HCT116 (cell line): ENCODE data around the gene CD96. TPM values are rescaled to one million over a fixed set of nuclear protein-coding genes. Genes with fewer than 3 reads are reported as not detected.

Source experiments
- ATAC-seq: fragments of 200-7000 bp; cut with Tn5 transposase; 2 replicates; pipeline ENCODE4 v1.9.1; 2020; ENCODE audit warnings: mild to moderate bottlenecking, moderate library complexity
- BruUV-seq: library from RNA; stranded (reverse); fragments of 400-500 nt; replicated peaks from 2 replicates; lab custom pipeline; 2021; lab: Mats Ljungman, UMichigan
- CTCF ChIA-PET: fragments of 300-600 bp; sonication (Branson Sonifier 250); formaldehyde crosslinking; loops from one replicate; lab custom pipeline; 2021; ENCODE audit warnings: antibody characterized with exemption; lab: Charles Lee
- POLR2A ChIA-PET: fragments of 300-600, 350-600 bp; sonication (Branson Sonifier 250); formaldehyde crosslinking; loops from one replicate; lab custom pipeline; 2021; ENCODE audit warnings: antibody characterized with exemption; lab: Charles Lee
- RAD21 ChIA-PET, 2 experiments: fragments of 300-600 bp; sonication (Branson Sonifier 250); formaldehyde crosslinking; loops; one replicate each; lab custom pipeline; 2023; ENCODE audit warnings: low total read pairs in 2 of 2; ENCODE audit not compliant: uncharacterized antibody in 2 of 2, unreplicated experiment in 2 of 2, low non-redundant PET in 1 of 2; lab: Charles Lee
- DNase-seq: peaks from one replicate; pipeline ENCODE4 v3.0.0-alpha.2; 2010; ENCODE audit warnings: low read depth, low spot score
- H2AFZ ChIP-seq: fragments of 200-600 bp; shearing (Covaris generic), sonication (generic); 2 replicates; pipeline ENCODE4 v1.6.1; 2017; ENCODE audit warnings: low read depth, mixed run types, mixed read lengths, antibody characterized with exemption, low read length; ENCODE audit not compliant: poor library complexity, severe bottlenecking
- H3K27ac ChIP-seq: 2 replicates; pipeline ENCODE4 v1.5.1; 2012; ENCODE audit warnings: low read depth, low read length
- H3K27me3 ChIP-seq: fragments of 200-600 bp; sonication (generic); 2 replicates; pipeline ENCODE4 v1.6.1; 2016; ENCODE audit warnings: mixed run types, low read length, mixed read lengths; ENCODE audit not compliant: insufficient read depth
- H3K36me3 ChIP-seq, 2 experiments: fragments of 200-500 bp in 1 of 2; fragments of 200-600 bp in 1 of 2; sonication (Bioruptor generic) in 1 of 2; sonication (generic) in 1 of 2; 2 replicates each; pipeline versions ENCODE4 v1.5.1 to v1.6.1; 2014 to 2016; ENCODE audit warnings: low read length in 2 of 2, inconsistent platforms in 1 of 2, mixed read lengths in 1 of 2, mixed run types in 1 of 2; ENCODE audit not compliant: insufficient read depth in 2 of 2, control insufficient read depth in 1 of 2
- H3K4me1 ChIP-seq, 2 experiments: fragments of 200-600 bp in 1 of 2; sonication (generic) in 1 of 2; 2 replicates each; pipeline versions ENCODE4 v1.5.1 to v1.6.1; 2012 to 2017; ENCODE audit warnings: low read length in 2 of 2, inconsistent platforms in 1 of 2, mild to moderate bottlenecking in 1 of 2, mixed read lengths in 1 of 2, mixed run types in 1 of 2, moderate library complexity in 1 of 2; ENCODE audit not compliant: insufficient read depth in 2 of 2, control insufficient read depth in 1 of 2
- H3K4me2 ChIP-seq: fragments of 200-600 bp; sonication (generic); 2 replicates; pipeline ENCODE4 v1.6.1; 2017; ENCODE audit warnings: mixed run types, low read length, mixed read lengths
- H3K4me3 ChIP-seq, 2 experiments: fragments of 200-600 bp in 1 of 2; sonication (generic) in 1 of 2; replicated peaks in 1 of 2; 2 replicates each; pipeline ENCODE4 v1.5.1; 2011 to 2016; ENCODE audit warnings: low read length in 2 of 2, control low read depth in 1 of 2, low read depth in 1 of 2, mild to moderate bottlenecking in 1 of 2, mixed read lengths in 1 of 2, mixed run types in 1 of 2
- H3K79me2 ChIP-seq: fragments of 200-600 bp; sonication (generic); 2 replicates; pipeline ENCODE4 v1.6.1; 2017; ENCODE audit warnings: mild to moderate bottlenecking, mixed run types, low read length, moderate library complexity, mixed read lengths; ENCODE audit not compliant: insufficient read depth
- H3K9ac ChIP-seq: fragments of 200-600 bp; sonication (generic); 2 replicates; pipeline ENCODE4 v1.6.1; 2016; ENCODE audit warnings: low read length, mixed read lengths
- H3K9me2 ChIP-seq: fragments of 200-600 bp; sonication (generic), shearing (Covaris generic); 2 replicates; pipeline ENCODE4 v1.6.1; 2017; ENCODE audit warnings: mixed run types, mild to moderate bottlenecking, moderate library complexity; ENCODE audit not compliant: insufficient read depth
- H3K9me3 ChIP-seq, 2 experiments: fragments of 200-500 bp in 1 of 2; fragments of 200-600 bp in 1 of 2; sonication (Bioruptor generic) in 1 of 2; sonication (generic) in 1 of 2; 2 replicates each; pipeline ENCODE4 v1.6.1; 2014 to 2017; ENCODE audit warnings: low read length in 2 of 2, mixed read lengths in 2 of 2, inconsistent platforms in 1 of 2, low read depth in 1 of 2, mild to moderate bottlenecking in 1 of 2, mixed run types in 1 of 2, moderate library complexity in 1 of 2; ENCODE audit not compliant: control insufficient read depth in 1 of 2, insufficient read depth in 1 of 2
- H4K20me1 ChIP-seq: fragments of 200-600 bp; sonication (generic), shearing (Covaris generic); 2 replicates; pipeline ENCODE4 v1.6.1; 2017; ENCODE audit warnings: mixed run types, mild to moderate bottlenecking, moderate library complexity; ENCODE audit not compliant: insufficient read depth
- CBX3 ChIP-seq: IDR thresholded peaks from 2 replicates; pipeline ENCODE4 v1.6.1; 2012; ENCODE audit warnings: low read depth
- CEBPB ChIP-seq: IDR thresholded peaks from 2 replicates; pipeline ENCODE4 v1.6.1; 2012; ENCODE audit warnings: low read depth
- CTCF ChIP-seq, 3 experiments: fragments of 200-600 bp in 1 of 3; sonication (generic) in 1 of 3; IDR thresholded peaks in 2 of 3; conservative IDR thresholded peaks in 1 of 3; 2 replicates each; pipeline ENCODE4 v1.5.1; 2012 to 2017; ENCODE audit warnings: low read depth in 2 of 3, low read length in 2 of 3, antibody characterized with exemption in 1 of 3, borderline replicate concordance in 1 of 3, control low read depth in 1 of 3, mild to moderate bottlenecking in 1 of 3, mixed read lengths in 1 of 3, mixed run types in 1 of 3, moderate library complexity in 1 of 3; ENCODE audit not compliant: insufficient read depth in 1 of 3
- EGR1 ChIP-seq: IDR thresholded peaks from 2 replicates; pipeline ENCODE4 v1.6.1; 2012; ENCODE audit warnings: low read depth
- ELF1 ChIP-seq: IDR thresholded peaks from 2 replicates; pipeline ENCODE4 v1.6.1; 2012; ENCODE audit warnings: low read depth, borderline replicate concordance
- EZH2 ChIP-seq: fragments of 200-600 bp; sonication (generic); IDR thresholded peaks from 2 replicates; pipeline ENCODE4 v1.6.1; 2017; ENCODE audit warnings: antibody characterized with exemption, mixed run types
- EZH2phosphoT487 ChIP-seq: fragments of 200-600 bp; IDR thresholded peaks from 2 replicates; pipeline ENCODE4 v1.6.1; 2018; ENCODE audit warnings: antibody characterized with exemption, borderline replicate concordance
- POLR2A ChIP-seq: IDR thresholded peaks from 2 replicates; pipeline ENCODE4 v1.7.0; 2011; ENCODE audit warnings: borderline replicate concordance; ENCODE audit not compliant: insufficient read depth, insufficient read length; ENCODE audit errors: extremely low read depth
- POLR2AphosphoS5 ChIP-seq: IDR thresholded peaks from 2 replicates; pipeline ENCODE4 v1.6.1; 2011; ENCODE audit warnings: mild to moderate bottlenecking, low read depth, low read length, moderate library complexity
- RAD21 ChIP-seq: IDR thresholded peaks from 2 replicates; pipeline ENCODE4 v1.6.1; 2012; ENCODE audit warnings: low read depth, mild to moderate bottlenecking
- SIN3A ChIP-seq: IDR thresholded peaks from 2 replicates; pipeline ENCODE4 v1.6.1; 2012; ENCODE audit warnings: low read depth
- SRF ChIP-seq: IDR thresholded peaks from 2 replicates; pipeline ENCODE4 v1.6.1; 2012; ENCODE audit warnings: low read depth
- TCF7L2 ChIP-seq: IDR thresholded peaks from 2 replicates; pipeline ENCODE4 v1.7.0; 2011; ENCODE audit warnings: borderline replicate concordance, inconsistent platforms; ENCODE audit not compliant: insufficient read depth, insufficient read length; ENCODE audit errors: extremely low read depth
- intact Hi-C: fragments of 100-400 bp; cut with micrococcal nuclease; formaldehyde crosslinking; loops from 2 replicates; pipeline ENCODE4 v1.10.0; 2022
- total RNA-seq: library from RNA; stranded (reverse); gene quantifications from one replicate; pipeline ENCODE4 v1.2.1, GENCODE V29; 2021; ENCODE audit not compliant: unreplicated experiment
- TF ChIP-seq, protein P1 (sequence below): IDR thresholded peaks from 2 replicates; pipeline ENCODE4 v1.6.1; 2011; ENCODE audit warnings: mild to moderate bottlenecking, low read length, moderate library complexity; ENCODE audit not compliant: insufficient replicate concordance; ENCODE audit errors: extremely low read depth

The CD96 gene
- total RNA-seq, 1 experiment from 2014 or later, result 0.42 TPM

- H3K9me3 ChIP-seq, result peaks cover 0 to 4% of the 10 kb centered on the region in 2 experiments; a peak in 1 of 4 replicates
- H3K27ac ChIP-seq, result no peak overlapping the region
- ChIA-PET POLR2A (no interaction called here), RAD21 (no interaction called here), CTCF (no interaction called here)
- ATAC-seq (no peak), DNase-seq (no peak)
- no peak overlapping the region for H3K4me2 ChIP-seq
- peaks cover 0 to 13% of the 10 kb centered on the region in 2 experiments; a peak in 2 of 4 replicates for H3K4me1 ChIP-seq
- H3K4me3 ChIP-seq, result no peak overlapping the region
- no peaks in the 10 kb centered on the region for H3K36me3 ChIP-seq
- no peaks in the 10 kb centered on the region for H3K9me2 ChIP-seq
- H3K27me3 ChIP-seq, result no peaks in the 10 kb centered on the region
- TF ChIP-seq EZH2phosphoT487, result no peak
- no peak for TF ChIP-seq POLR2AphosphoS5
- no peak for TF ChIP-seq ELF1
- H4K20me1 ChIP-seq, result no peaks in the 10 kb centered on the region
- no TSS peak for BruUV-seq
- no peak overlapping the region for H3K9ac ChIP-seq
- no peak overlapping the region for H2AFZ ChIP-seq
- H3K79me2 ChIP-seq, result no peaks in the 10 kb centered on the region
- intact Hi-C loops, result no loop called here
Observed at GRCh38 chr3:111662012-111662411, 120.0 kb downstream of the CD96 start.

DNA sequence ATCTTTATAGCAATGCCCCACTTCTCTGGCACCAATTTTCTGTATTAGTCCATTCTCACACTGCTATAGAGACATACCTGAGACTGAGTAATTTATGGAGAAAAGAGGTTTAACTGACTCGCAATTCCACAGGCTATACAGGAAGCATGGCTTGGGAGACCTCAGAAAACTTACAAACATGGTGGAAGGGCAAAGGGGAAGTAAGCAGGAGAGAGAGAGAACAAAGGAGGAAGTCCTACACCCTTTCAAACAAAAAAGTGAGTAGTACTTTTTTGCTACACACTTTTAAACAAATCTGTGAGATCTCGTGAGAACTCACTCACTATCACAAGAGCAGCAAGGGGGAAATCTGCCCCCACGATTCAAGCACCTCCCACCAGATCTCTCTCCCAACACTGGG, 120.9 kb downstream of the CD96 start:
- TF ChIP-seq EGR1 (no peak), TCF7L2 (no peak), CBX3 (no peak), ELF1 (no peak), SIN3A (no peak), POLR2A (no peak), CTCF (IDR thresholded peaks at IDR 0.05 in 2 of 3, conservative IDR thresholded peaks at IDR 0.05 in 1 of 3; ENCODE audit: borderline replicate concordance in 1 of 3, insufficient read depth in 1 of 3, low read depth in 2 of 3, low read length in 2 of 3) (no peak), SRF (no peak), RAD21 (no peak), EZH2 (no peak), CEBPB (no peak)
- TF ChIP-seq, protein P1, sequence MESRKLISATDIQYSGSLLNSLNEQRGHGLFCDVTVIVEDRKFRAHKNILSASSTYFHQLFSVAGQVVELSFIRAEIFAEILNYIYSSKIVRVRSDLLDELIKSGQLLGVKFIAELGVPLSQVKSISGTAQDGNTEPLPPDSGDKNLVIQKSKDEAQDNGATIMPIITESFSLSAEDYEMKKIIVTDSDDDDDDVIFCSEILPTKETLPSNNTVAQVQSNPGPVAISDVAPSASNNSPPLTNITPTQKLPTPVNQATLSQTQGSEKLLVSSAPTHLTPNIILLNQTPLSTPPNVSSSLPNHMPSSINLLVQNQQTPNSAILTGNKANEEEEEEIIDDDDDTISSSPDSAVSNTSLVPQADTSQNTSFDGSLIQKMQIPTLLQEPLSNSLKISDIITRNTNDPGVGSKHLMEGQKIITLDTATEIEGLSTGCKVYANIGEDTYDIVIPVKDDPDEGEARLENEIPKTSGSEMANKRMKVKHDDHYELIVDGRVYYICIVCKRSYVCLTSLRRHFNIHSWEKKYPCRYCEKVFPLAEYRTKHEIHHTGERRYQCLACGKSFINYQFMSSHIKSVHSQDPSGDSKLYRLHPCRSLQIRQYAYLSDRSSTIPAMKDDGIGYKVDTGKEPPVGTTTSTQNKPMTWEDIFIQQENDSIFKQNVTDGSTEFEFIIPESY, result no peak
- DNase-seq, result no peak
- intact Hi-C loops, result no loop called here
- Histone ChIP-seq H3K9ac (no peak overlapping the region), H3K27me3 (no peaks in the 10 kb centered on the region), H3K9me2 (no peaks in the 10 kb centered on the region), H3K36me3 (no peaks in the 10 kb centered on the region), H3K4me2 (no peak overlapping the region), H2AFZ (no peak overlapping the region), H3K79me2 (no peaks in the 10 kb centered on the region), H3K4me1 (peaks cover 0 to 17% of the 10 kb centered on the region in 2 experiments; a peak in 2 of 4 replicates), H3K27ac (no peak overlapping the region), H4K20me1 (no peaks in the 10 kb centered on the region), H3K4me3 (no peak overlapping the region), H3K9me3 (peaks cover 0 to 4% of the 10 kb centered on the region in 2 experiments; a peak in 1 of 4 replicates)
- RAD21 ChIA-PET, result no interaction called here
- POLR2A ChIA-PET, result no interaction called here
- BruUV-seq, result no TSS peak
- CTCF ChIA-PET, result no interaction called here
- ATAC-seq, result no peak
